M059J (cell line): ENCODE data around the gene RASGEF1C. TPM values are rescaled to one million over a fixed set of nuclear protein-coding genes. Genes with fewer than 3 reads are reported as not detected.

ENCODE experiments used
- DNase-seq: peaks from one replicate; pipeline ENCODE4 v3.0.0-alpha.2; 2012; ENCODE audit warnings: low read depth
- total RNA-seq: library from RNA; depleted of rRNA; stranded (reverse); fragments of >200 nt; shearing (Covaris generic); gene quantifications from 2 replicates; pipeline ENCODE4 v1.2.3, GENCODE V29; 2014

The RASGEF1C gene
- total RNA-seq, 1 experiment from 2014 or later = not detected

DNA sequence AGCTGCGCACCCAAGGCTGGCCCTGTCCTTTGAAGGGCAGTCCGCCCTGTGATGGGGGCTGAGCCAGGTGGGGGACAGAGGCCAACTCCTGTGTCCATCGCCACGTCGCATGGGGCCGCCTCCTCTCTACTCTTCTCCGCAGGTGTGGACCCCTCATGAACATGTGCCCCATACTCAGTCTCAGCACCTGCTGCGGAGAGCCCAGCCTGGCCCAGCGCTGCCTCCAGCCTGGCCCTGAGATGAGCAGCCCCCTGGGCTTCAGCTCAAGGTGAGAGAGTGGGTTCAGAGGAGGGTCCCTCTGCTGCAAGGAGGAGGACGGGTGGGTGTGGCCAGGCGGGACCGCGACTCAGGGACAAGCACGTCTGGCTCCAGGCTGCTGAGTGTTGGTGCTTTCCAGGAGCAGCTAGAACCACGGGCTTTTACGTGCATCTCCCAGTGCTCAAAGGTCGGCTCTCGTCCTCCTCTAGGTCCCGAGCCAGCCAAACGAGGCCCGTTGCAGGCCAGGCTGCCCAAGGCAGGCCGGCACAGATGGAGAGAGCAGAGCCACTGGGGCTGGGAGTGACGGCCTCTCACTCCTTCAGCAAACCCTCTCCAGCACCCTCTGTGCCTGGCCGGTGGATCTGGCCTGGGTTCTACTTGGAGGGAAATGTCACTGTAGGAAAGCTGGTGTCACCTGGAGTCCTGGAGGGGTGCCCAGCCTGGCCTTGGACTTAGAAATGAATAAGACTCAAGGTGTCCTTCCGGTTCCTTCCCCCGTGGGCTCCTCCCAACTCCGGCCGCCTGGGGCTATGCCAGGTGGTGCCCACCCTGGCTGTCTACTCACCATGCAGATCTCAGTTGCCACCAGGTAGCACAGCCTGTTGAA, 88.5 kb downstream of the RASGEF1C start:
- DNase-seq = no peak

DNA sequence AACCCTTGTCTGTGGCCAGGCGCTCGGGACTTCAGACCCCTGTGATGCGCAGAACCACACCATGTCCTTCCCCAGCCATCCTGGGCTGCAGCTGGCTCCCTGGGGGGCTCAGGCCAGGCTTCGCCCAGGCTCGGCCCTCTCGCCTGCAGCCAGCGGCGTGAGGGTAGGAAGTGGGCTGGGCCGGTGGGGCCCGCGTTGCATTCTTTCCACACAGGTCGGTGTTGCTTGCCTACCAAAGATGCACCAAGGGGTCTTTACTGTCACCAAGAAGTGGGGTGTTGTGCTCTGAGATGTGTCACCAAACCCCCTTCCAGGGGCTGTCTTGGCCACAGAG, 89.1 kb downstream of the RASGEF1C start:
- DNase-seq = no peak

DNA sequence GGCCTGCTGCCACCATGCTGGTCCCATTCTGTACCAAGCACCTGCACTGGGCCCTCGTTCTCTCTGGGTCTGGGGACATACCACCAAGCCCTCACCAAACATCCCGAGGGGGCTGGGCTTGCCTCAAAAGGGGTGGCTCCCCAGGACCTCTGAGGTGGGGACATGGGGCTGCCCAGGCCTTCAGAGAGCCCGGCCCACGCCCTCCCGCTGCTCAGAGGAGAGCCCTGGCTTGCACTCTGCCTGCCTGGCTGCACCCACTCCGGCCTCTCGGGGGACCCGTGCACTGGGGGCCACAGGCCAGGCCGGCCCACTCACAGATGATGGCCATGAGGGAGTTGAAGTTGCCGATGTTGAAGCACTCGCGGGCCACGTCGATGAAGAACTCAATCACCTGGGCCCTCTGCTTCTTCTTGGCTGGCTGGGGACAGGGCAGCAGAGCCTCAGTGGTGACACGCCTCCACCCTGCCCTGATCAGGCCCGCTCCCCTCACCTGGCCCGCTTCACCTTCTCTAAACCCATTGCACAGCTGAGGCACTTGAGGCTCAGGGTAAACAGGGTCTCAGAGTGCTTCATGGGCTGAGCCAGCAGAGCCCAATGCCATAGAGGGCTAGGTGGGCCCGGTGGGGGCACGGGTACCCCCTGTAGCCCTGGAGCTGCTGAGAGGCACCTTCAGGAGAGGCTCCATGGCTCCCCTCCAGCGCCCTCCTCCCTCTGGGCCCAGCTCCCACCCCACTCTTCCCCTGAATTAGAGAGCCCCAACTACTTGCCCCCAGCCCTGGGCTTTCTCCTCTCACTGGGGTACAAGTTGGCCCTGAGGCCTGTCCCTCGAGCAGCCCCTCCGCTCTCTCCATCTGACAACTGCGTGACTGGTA, 89.7 kb downstream of the RASGEF1C start:
- no peak for DNase-seq

- no peak for DNase-seq
Measured at GRCh38 chr5:180118391-180118791, 90.6 kb downstream of the RASGEF1C start.

- DNase-seq = peak; percentile 15
Measured at GRCh38 chr5:180117000-180117725, 91.8 kb downstream of the RASGEF1C start.

DNA sequence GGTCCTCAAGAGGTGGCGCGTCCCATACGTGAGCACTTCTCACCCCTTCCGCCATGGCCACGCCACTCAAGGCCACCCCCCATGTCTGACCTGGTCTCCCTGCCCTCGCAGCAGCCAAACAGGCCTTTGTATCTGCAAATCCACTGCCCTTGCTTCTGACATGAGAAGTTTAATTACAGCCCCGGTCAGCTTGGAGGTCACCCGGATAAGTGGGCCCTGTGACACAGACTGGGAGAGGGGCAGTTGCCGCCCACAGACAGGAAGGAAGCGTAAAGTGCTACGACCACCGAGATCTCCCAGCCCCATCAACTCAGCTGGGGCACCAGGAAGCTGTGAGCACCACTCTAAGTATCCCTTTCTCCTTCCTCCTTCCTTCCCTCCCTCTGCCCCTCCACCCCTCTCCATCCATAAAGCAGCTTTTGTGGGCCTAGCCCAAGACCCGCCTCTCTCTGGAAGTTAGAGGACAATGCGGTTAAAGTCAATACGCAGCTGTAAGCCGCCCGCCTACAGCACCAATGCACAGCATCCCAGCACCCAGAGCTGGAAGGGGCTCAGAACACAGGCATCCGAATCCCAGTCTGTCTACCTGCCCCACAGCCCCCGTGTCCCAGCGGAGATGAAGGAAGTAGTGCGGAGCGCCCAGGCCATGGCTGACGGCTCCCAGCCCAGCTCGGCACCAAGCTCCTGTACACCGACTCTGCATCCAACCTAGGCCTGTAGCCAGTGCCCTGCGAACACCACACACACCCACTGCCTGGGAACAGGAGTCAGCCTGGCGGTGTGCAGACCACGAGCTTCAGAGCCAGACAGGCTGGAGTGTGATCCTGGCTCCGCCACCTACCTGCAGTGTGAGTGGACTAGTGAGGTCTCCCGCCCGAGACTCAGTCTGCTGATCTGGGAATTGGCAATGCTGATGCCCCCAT, 92.7 kb downstream of the RASGEF1C start:
- no peak for DNase-seq

GRCh38 chr5:180115326-180116076, 93.5 kb downstream of the RASGEF1C start:
- DNase-seq = no peak

DNA sequence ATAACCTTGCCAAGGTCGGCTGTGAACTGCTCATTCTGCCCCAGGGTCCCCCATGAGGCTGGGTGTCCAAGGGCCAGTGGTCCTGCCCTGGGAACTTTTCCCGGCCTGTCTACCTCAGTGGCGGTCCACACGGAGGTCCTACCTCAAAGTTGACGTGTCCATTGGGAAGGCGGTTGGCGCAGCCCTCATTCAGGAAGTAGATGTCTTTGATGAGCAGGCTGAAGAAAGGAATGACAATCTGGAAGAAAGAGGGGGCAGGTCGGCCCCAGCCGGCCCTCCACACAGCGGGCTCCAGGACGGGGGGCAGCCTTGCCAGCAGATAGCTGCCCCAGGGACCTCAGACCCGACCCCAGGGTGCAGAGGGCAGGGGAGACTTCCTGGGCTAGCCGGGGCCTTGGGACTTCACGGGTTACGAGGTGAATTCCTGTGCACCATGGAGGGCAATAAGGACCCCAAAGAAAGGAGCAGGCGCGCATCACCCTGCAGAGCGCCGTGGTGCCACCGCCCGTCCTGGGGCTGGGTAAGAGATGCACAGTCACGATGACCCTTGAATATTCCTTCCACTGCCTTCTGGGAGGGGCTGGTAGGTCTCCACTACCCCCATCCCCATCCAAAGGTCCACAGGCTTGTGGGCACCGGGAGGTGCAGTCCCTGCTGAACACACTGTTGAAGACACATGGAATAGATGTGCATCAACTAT, 94.6 kb downstream of the RASGEF1C start:
- DNase-seq = no peak

DNA sequence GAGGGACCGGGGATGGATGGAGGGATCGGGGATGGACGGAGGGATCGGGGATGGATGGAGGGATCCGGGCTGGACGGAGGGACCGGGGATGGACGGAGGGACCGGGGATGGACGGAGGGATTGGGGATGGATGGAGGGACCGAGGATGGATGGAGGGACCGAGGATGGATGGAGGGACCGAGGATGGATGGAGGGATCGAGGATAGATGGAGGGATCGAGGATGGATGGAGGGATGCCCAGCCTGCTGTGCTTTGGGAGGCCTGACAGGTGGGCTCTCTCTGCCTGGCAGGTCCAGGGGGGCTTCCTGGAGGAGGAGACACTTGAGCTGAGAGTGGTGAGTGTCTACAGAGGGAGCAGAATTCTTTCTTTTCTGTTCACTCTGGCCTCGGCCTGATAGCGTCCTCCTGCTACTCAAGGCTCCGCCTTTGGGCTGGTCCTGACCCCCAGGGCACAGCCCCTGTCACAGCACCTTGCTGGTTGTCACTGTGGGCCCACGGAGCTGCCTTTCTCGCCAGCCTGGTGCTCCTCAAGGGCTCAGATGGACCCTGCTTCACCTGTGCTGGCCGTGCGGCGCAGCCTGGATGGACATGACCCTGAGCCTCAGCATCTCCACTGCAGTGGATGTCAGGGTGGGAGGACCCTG, 95.2 kb downstream of the RASGEF1C start:
- DNase-seq = no peak

- no peak for DNase-seq
Measured at GRCh38 chr5:180112181-180112861, 96.7 kb downstream of the RASGEF1C start.

GRCh38 chr5:180111273-180112002, 97.6 kb downstream of the RASGEF1C start:
- no peak for DNase-seq

DNA sequence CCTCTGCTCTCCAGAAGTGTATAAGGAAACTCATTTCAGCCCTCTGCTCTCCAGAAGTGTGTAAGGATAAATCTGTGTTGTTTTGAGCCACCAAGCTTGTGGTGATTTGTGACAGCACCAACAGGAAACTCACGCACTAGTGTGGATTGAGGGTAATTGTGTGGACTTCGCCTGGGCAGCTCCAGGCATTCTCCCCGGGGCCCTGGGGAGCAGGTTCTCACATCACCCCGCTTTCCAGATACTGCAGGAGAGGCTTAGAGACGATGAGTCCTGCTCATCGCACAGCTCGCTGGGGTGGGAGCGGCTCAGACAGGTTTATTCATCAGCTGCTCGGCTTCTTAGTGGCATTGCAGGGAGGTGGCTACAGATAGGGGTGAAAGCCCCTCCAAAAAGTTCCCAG, 99.1 kb downstream of the RASGEF1C start:
- DNase-seq = no peak

DNA sequence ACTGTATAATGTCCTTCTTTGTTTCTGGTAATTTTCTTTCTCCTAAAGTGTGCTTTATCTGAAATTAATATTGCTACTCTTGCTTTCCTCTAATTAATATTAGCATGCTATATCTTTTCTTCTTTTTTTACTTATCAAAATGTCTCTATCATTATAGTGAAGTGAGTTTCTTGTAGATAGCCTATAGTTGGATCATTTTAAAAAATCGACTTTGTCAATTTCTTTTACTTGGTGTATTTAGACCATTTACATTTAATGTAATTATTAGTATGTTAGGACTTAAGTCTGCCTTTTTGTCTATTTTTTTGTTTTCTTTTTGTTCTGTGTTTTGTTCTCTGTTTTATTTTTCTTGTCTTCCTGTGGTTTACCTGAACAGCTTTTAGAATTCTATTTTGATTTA, 102.0 kb downstream of the RASGEF1C start:
- DNase-seq = no peak

- DNase-seq = peak; percentile 32
Measured at GRCh38 chr5:180105827-180106312, 103.1 kb downstream of the RASGEF1C start.

GRCh38 chr5:180104168-180104530, 104.9 kb downstream of the RASGEF1C start:
- DNase-seq = no peak

- DNase-seq = no peak
Measured at GRCh38 chr5:180103487-180104167, 105.4 kb downstream of the RASGEF1C start.

DNA sequence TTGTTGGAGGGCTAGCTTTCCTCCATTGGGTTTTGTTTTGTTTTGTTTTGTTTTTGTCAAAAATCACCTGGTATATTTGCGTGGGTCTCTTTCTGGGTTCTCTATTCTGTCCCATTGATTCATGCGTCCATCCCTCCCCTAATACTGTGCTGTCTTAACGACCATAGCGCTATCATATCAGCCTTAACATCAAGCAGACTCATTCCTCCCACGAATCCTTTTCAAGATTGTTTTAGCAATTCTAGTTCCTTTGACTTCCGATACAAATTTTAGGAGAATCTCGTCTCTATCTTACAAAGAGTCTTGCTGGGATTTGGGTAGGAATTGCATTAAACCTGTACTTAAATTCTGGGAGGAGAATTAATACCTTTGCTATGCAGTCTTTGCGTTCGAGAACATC, 106.4 kb downstream of the RASGEF1C start:
- DNase-seq = no peak
